Loucy (cell line): ENCODE data around the gene AP3D1.

Source experiments
- H2AFZ ChIP-seq: fragments of 200-600 bp; sonication (generic); 2 replicates; pipeline ENCODE4 v1.6.0; 2016; ENCODE audit warnings: antibody characterized with exemption, mild to moderate bottlenecking, low read length, moderate library complexity
- H3F3A ChIP-seq: fragments of 200-600 bp; 2 replicates; pipeline ENCODE4 v1.6.0; 2016; ENCODE audit warnings: antibody characterized with exemption, low read depth, mild to moderate bottlenecking
- H3K27me3 ChIP-seq: fragments of 200-600 bp; sonication (generic); 2 replicates; pipeline ENCODE4 v1.6.1; 2014; ENCODE audit warnings: low read length, mild to moderate bottlenecking; ENCODE audit not compliant: insufficient read depth, poor library complexity, severe bottlenecking
- H3K36me3 ChIP-seq: fragments of 200-600 bp; sonication (generic); 2 replicates; pipeline ENCODE4 v1.6.1; 2016; ENCODE audit warnings: low read length; ENCODE audit not compliant: insufficient read depth
- H3K4me1 ChIP-seq: fragments of 200-600 bp; sonication (generic); 2 replicates; pipeline ENCODE4 v1.5.1; 2014; ENCODE audit warnings: low read length, mild to moderate bottlenecking; ENCODE audit not compliant: insufficient read depth, poor library complexity, severe bottlenecking
- H3K4me2 ChIP-seq: fragments of 200-600 bp; sonication (generic); 2 replicates; pipeline ENCODE4 v1.6.0; 2014; ENCODE audit warnings: antibody characterized with exemption, low read length, low read depth, mild to moderate bottlenecking; ENCODE audit not compliant: poor library complexity, severe bottlenecking
- H3K4me3 ChIP-seq: fragments of 200-600 bp; sonication (generic); 2 replicates; pipeline ENCODE4 v1.5.1; 2014; ENCODE audit warnings: low read length, mild to moderate bottlenecking, mixed read lengths; ENCODE audit not compliant: poor library complexity, severe bottlenecking
- H3K79me2 ChIP-seq: fragments of 200-600 bp; sonication (generic); 2 replicates; pipeline ENCODE4 v1.6.1; 2014; ENCODE audit warnings: low read length; ENCODE audit not compliant: insufficient read depth
- H3K9ac ChIP-seq: fragments of 200-600 bp; sonication (generic); 2 replicates; pipeline ENCODE4 v1.6.0; 2014; ENCODE audit warnings: mild to moderate bottlenecking, low read depth, low read length, moderate library complexity; ENCODE audit not compliant: poor library complexity, severe bottlenecking
- H3K9me2 ChIP-seq: fragments of 200-600 bp; sonication (generic); replicated peaks from 2 replicates; pipeline ENCODE4 v1.6.1; 2016; ENCODE audit warnings: low read depth, low read length, mixed read lengths
- H3K9me3 ChIP-seq: fragments of 200-600 bp; sonication (generic); 2 replicates; pipeline ENCODE4 v1.6.1; 2014; ENCODE audit warnings: mild to moderate bottlenecking, antibody characterized with exemption, low read length, low read depth; ENCODE audit not compliant: insufficient read depth
- H4K20me1 ChIP-seq: fragments of 200-600 bp; sonication (generic); 2 replicates; pipeline ENCODE4 v1.6.0; 2014; ENCODE audit warnings: antibody characterized with exemption, low read length, mild to moderate bottlenecking; ENCODE audit not compliant: insufficient read depth, poor library complexity, severe bottlenecking
- CTCF ChIP-seq: fragments of 200-600 bp; sonication (generic); conservative IDR thresholded peaks from 2 replicates; pipeline ENCODE4 v1.5.1; 2014; ENCODE audit warnings: mild to moderate bottlenecking, antibody characterized with exemption, low read length
- EZH2phosphoT487 ChIP-seq: fragments of 200-600 bp; IDR thresholded peaks from 2 replicates; pipeline ENCODE4 v1.6.1; 2018; ENCODE audit warnings: antibody characterized with exemption, mild to moderate bottlenecking, moderate library complexity, borderline replicate concordance

AP3D1 gene

GRCh38 chr19:2080336-2080988 is 70.9 kb downstream of the AP3D1 start:
- Histone ChIP-seq H3K4me2 (peak overlapping the region; percentile 59), H3K9me2 (no peaks in the 10 kb centered on the region), H2AFZ (no peak overlapping the region), H3F3A (peaks cover 3% of the 10 kb centered on the region), H3K27me3 (no peaks in the 10 kb centered on the region), H3K9me3 (no peaks in the 10 kb centered on the region), H3K79me2 (peaks cover 96% of the 10 kb centered on the region), H3K4me1 (peaks cover 37% of the 10 kb centered on the region), H3K9ac (peak overlapping the region; percentile 42), H3K4me3 (peak overlapping the region; percentile 33), H3K36me3 (peaks cover 38% of the 10 kb centered on the region), H4K20me1 (peaks cover 58% of the 10 kb centered on the region)
- TF ChIP-seq EZH2phosphoT487 (no peak), CTCF (no peak)

DNA sequence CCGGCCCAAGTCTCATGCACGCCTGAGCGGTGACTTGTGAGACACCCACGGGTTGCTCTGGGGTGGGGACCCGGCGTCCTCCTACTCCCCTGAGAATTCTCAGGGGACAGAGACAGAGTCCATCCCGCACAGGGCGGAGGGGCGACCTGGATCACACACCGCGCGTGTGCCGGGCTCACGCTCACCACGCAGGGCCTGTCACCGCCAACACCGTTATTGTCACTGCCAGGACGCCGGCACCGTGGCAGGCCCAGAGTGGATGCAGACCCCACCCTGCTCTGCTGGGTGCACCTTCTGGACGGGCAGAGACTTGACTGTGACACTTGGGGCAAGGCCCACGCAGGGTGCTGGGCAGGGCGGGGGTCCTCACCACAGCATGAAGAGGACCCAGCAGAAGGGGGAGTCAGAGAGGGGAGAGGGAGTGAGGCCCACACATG is 71.5 kb downstream of the AP3D1 start:
- peaks cover 99% of the 10 kb centered on the region for H3K79me2 ChIP-seq
- H3K9ac ChIP-seq = peak overlapping the region; percentile 42
- peaks cover 58% of the 10 kb centered on the region for H4K20me1 ChIP-seq
- H3K4me2 ChIP-seq = peak overlapping the region; percentile 59
- peaks cover 44% of the 10 kb centered on the region for H3K36me3 ChIP-seq
- H3K9me2 ChIP-seq = no peaks in the 10 kb centered on the region
- H3K4me1 ChIP-seq = peaks cover 36% of the 10 kb centered on the region
- no peak overlapping the region for H2AFZ ChIP-seq
- no peaks in the 10 kb centered on the region for H3K27me3 ChIP-seq
- no peak for TF ChIP-seq EZH2phosphoT487
- TF ChIP-seq CTCF = no peak
- H3K9me3 ChIP-seq = no peaks in the 10 kb centered on the region
- peak overlapping the region; percentile 33 for H3K4me3 ChIP-seq
- H3F3A ChIP-seq = peaks cover under 1% of the 10 kb centered on the region

- no peak for TF ChIP-seq EZH2phosphoT487
- TF ChIP-seq CTCF = no peak
- H2AFZ ChIP-seq = no peak overlapping the region
- peaks cover 58% of the 10 kb centered on the region for H4K20me1 ChIP-seq
- no peak overlapping the region for H3K4me3 ChIP-seq
- H3K9ac ChIP-seq = no peak overlapping the region
- no peaks in the 10 kb centered on the region for H3K27me3 ChIP-seq
- no peaks in the 10 kb centered on the region for H3K9me3 ChIP-seq
- peaks cover 95% of the 10 kb centered on the region for H3K79me2 ChIP-seq
- no peaks in the 10 kb centered on the region for H3K9me2 ChIP-seq
- peaks cover 36% of the 10 kb centered on the region for H3K4me1 ChIP-seq
- peaks cover 45% of the 10 kb centered on the region for H3K36me3 ChIP-seq
- H3K4me2 ChIP-seq = no peak overlapping the region
- no peaks in the 10 kb centered on the region; the same call in 1 of the 2 replicates for H3F3A ChIP-seq
These were observed 72.1 kb downstream of the AP3D1 start for GRCh38 chr19:2079076-2079864.
